GM19023 (cell line): ENCODE measurements around the gene CPTP.

Source experiments
- ATAC-seq: cut with Tn5 transposase; IDR thresholded peaks from one replicate; pipeline ENCODE4 v1.9.1; 2021; ENCODE audit warnings: mild to moderate bottlenecking, moderate library complexity; ENCODE audit not compliant: unreplicated experiment

Gene CPTP

GRCh38 chr1:1317420-1317819, 7.2 kb upstream of the CPTP start:
- ATAC-seq = no peak

GRCh38 chr1:1318131-1318652, 6.4 kb upstream of the CPTP start:
- no peak for ATAC-seq

- ATAC-seq = no peak
These were observed 5.6 kb upstream of the CPTP start for GRCh38 chr1:1318777-1319645.

- ATAC-seq = no peak
These were observed 5.0 kb upstream of the CPTP start for GRCh38 chr1:1319646-1319941.

GRCh38 chr1:1320666-1321448, 3.7 kb upstream of the CPTP start:
- ATAC-seq = no peak

- no peak for ATAC-seq
These were observed 3.1 kb upstream of the CPTP start for GRCh38 chr1:1321477-1321876.

GRCh38 chr1:1322418-1322817, 2.2 kb upstream of the CPTP start:
- ATAC-seq = no peak

- no peak for ATAC-seq
These were observed 1.6 kb upstream of the CPTP start for GRCh38 chr1:1322952-1323351.

GRCh38 chr1:1324084-1324523, 498 bp upstream of the CPTP start:
- peak; percentile 29 for ATAC-seq

GRCh38 chr1:1325288-1326074, 879 bp downstream of the CPTP start:
- no peak for ATAC-seq

GRCh38 chr1:1326075-1326605, 1.5 kb downstream of the CPTP start:
- ATAC-seq = no peak

GRCh38 chr1:1327291-1327690, 2.7 kb downstream of the CPTP start:
- no peak for ATAC-seq

- ATAC-seq = no peak
These were observed 3.7 kb downstream of the CPTP start for GRCh38 chr1:1328254-1328653.

GRCh38 chr1:1329304-1330210, 5.0 kb downstream of the CPTP start:
- no peak for ATAC-seq

GRCh38 chr1:1330366-1331067, 5.9 kb downstream of the CPTP start:
- ATAC-seq = no peak

- no peak for ATAC-seq
These were observed 6.7 kb downstream of the CPTP start, which contains the start of gene TAS1R3 for GRCh38 chr1:1331068-1331965. Gene TAS1R3, plus strand, starts transcription at chr1:1331280. Its CDS starts 66 bp downstream, at chr1:1331346.

GRCh38 chr1:1332031-1332755, 7.6 kb downstream of the CPTP start:
- no peak for ATAC-seq
